Measurements from ENCODE around the gene EEPD1. TPM values are rescaled to one million over a fixed set of nuclear protein-coding genes. Genes with fewer than 3 reads are reported as not detected.

EEPD1 gene
- total RNA-seq, 1 donor from 2014 or later = 13.9 TPM

Small RNAs within 50 kb of the gene (small RNA-seq; reads per million reads assigned to genes)
- gene AC006960.1 = not detected
- gene AC007327.1 = not detected
- not detected for gene RF00019

Other genes starting within 250 kb of the EEPD1 start
- 9.4 TPM for gene ANLN, start 236.6 kb downstream of the EEPD1 start, total RNA-seq

Measured in frontal cortex (tissue), 1 donor.